Vagina (tissue), 2 donors: ENCODE data around the gene BPIFB6.

Experiments used
- POLR2A ChIP-seq, 2 donors: fragments of 450-650 bp; IDR thresholded peaks; one replicate each; pipeline ENCODE4 v1.6.1; 2017; ENCODE audit warnings: antibody characterized with exemption in 2 of 2, mild to moderate bottlenecking in 2 of 2, moderate library complexity in 2 of 2
- TF ChIP-seq, protein P1 (sequence below), 3 experiments: fragments of 450-650 bp in 2 of 3; fragments of 200-600 bp in 1 of 3; sonication (generic) in 1 of 3; IDR thresholded peaks; one replicate each; pipeline ENCODE4 v1.5.1; 2017 to 2019; ENCODE audit warnings: antibody characterized with exemption in 3 of 3, mild to moderate bottlenecking in 2 of 3, moderate library complexity in 2 of 3

GRCh38 chr20:33005132-33005566, 26.3 kb upstream of the BPIFB6 start:
- TF ChIP-seq POLR2A (IDR thresholded peaks at IDR 0.05): no peak
- TF ChIP-seq, protein P1, sequence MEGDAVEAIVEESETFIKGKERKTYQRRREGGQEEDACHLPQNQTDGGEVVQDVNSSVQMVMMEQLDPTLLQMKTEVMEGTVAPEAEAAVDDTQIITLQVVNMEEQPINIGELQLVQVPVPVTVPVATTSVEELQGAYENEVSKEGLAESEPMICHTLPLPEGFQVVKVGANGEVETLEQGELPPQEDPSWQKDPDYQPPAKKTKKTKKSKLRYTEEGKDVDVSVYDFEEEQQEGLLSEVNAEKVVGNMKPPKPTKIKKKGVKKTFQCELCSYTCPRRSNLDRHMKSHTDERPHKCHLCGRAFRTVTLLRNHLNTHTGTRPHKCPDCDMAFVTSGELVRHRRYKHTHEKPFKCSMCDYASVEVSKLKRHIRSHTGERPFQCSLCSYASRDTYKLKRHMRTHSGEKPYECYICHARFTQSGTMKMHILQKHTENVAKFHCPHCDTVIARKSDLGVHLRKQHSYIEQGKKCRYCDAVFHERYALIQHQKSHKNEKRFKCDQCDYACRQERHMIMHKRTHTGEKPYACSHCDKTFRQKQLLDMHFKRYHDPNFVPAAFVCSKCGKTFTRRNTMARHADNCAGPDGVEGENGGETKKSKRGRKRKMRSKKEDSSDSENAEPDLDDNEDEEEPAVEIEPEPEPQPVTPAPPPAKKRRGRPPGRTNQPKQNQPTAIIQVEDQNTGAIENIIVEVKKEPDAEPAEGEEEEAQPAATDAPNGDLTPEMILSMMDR (IDR thresholded peaks at IDR 0.05): no peak
